Activated naive CD4-positive, alpha-beta T cell treated with anti-CD3 and anti-CD28 coated beads, Interleukin-2, amount 50 U/mL, for 72 hours (primary cell): ENCODE data around the gene IL20. TPM values are rescaled to one million over a fixed set of nuclear protein-coding genes. Genes with fewer than 3 reads are reported as not detected.

Experiments used
- total RNA-seq, 2 donors: library from RNA; stranded (reverse); gene quantifications; one replicate each; pipeline ENCODE4 v1.2.3, GENCODE V29; 2022

The IL20 gene
- total RNA-seq, 2 donors from 2014 or later, result not detected

Other genes with a start within 250 kb of the IL20 start
- gene DYRK3, start 230.1 kb upstream of the IL20 start, total RNA-seq, result 10 to 100 TPM in 1 of 2 donors, 1 to 10 TPM in 1; 2.8 to 12.8 TPM
- gene MAPKAPK2, start 180.7 kb upstream of the IL20 start, total RNA-seq, result 100 to 1,000 TPM in 1 of 2 donors, 10 to 100 TPM in 1; 69.4 to 116 TPM
- gene IL19, start 94.8 kb upstream of the IL20 start, total RNA-seq, result not detected
- gene IL10, start 93.1 kb upstream of the IL20 start, total RNA-seq, result under 1 TPM in 1 of 2 donors, not detected in 1; 0.29 TPM
- 10 to 100 TPM; 19.0 to 22.2 TPM for gene IL24, start 31.8 kb downstream of the IL20 start, total RNA-seq
- 10 to 100 TPM; 31.4 to 37.3 TPM for gene FCMR, start 56.3 kb downstream of the IL20 start, total RNA-seq
- under 1 TPM in 1 of 2 donors, not detected in 1; 0.05 TPM for gene PIGR, start 80.8 kb downstream of the IL20 start, total RNA-seq
- gene FCAMR, start 104.8 kb downstream of the IL20 start, total RNA-seq, result not detected
- gene C1orf116, start 167.1 kb downstream of the IL20 start, total RNA-seq, result under 1 TPM in 1 of 2 donors, not detected in 1; 0.06 TPM
- gene YOD1, start 185.6 kb downstream of the IL20 start, total RNA-seq, result 10 to 100 TPM in 1 of 2 donors, 1 to 10 TPM in 1; 6.6 to 23.4 TPM
- gene PFKFB2, start 187.7 kb downstream of the IL20 start, total RNA-seq, result 1 to 10 TPM; 3.8 to 6.9 TPM
- 1 to 10 TPM; 8.3 to 8.9 TPM for gene C4BPB, start 223.2 kb downstream of the IL20 start, total RNA-seq
- gene C4BPA, start 238.6 kb downstream of the IL20 start, total RNA-seq, result not detected